Measurements from ENCODE around the gene PITPNB. TPM values are rescaled to one million over a fixed set of nuclear protein-coding genes. Genes with fewer than 3 reads are reported as not detected.

The PITPNB gene
- total RNA-seq, 4 donors from 2014 or later = 37.5 to 53.7 (median 40.2) TPM

DNA sequence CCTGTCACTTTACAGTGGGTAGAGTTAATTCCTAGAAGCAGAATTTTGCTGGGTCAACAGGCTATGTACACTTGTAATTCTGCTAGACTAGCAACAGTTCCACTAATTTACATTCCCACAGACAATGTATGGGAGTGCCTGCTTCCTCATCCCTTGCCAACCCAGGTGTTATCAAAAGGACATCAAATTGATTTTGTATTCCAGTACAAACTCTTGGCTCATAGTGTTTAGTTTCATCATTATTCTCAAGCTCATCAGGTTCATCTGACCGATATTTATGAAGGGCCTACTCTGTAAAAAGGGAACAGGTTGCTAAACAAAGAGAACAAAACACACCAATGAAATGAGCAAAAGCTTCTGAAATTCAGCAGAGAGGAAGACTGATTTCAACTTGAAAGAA lies 30.7 kb downstream of the PITPNB start:
- peaks cover 0 to 25% (median 10%) of the 10 kb centered on the region in 4 donors for H3K4me1 ChIP-seq
- peaks cover 0 to 67% (median 18%) of the 10 kb centered on the region in 3 donors for H3K36me3 ChIP-seq
- WGBS, 2 donors = 84 to 88% methylated on average over 1 of the region's 1 CpG
- TF ChIP-seq, protein P1, sequence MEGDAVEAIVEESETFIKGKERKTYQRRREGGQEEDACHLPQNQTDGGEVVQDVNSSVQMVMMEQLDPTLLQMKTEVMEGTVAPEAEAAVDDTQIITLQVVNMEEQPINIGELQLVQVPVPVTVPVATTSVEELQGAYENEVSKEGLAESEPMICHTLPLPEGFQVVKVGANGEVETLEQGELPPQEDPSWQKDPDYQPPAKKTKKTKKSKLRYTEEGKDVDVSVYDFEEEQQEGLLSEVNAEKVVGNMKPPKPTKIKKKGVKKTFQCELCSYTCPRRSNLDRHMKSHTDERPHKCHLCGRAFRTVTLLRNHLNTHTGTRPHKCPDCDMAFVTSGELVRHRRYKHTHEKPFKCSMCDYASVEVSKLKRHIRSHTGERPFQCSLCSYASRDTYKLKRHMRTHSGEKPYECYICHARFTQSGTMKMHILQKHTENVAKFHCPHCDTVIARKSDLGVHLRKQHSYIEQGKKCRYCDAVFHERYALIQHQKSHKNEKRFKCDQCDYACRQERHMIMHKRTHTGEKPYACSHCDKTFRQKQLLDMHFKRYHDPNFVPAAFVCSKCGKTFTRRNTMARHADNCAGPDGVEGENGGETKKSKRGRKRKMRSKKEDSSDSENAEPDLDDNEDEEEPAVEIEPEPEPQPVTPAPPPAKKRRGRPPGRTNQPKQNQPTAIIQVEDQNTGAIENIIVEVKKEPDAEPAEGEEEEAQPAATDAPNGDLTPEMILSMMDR (IDR thresholded peaks at IDR 0.05) = no peak
- TF ChIP-seq POLR2A (IDR thresholded peaks at IDR 0.05) (no peak), EP300 (IDR thresholded peaks at IDR 0.05) (no peak)
- H3K4me3 ChIP-seq = no peak overlapping the region
- DNase-seq (ENCODE audit: low spot score in 2 of 2) = no peak
- no peak overlapping the region for H3K27ac ChIP-seq
- no peaks in the 10 kb centered on the region for H3K9me3 ChIP-seq
- H3K27me3 ChIP-seq = no peaks in the 10 kb centered on the region

- TF ChIP-seq, protein P1 (IDR thresholded peaks at IDR 0.05) = no peak
- TF ChIP-seq POLR2A (IDR thresholded peaks at IDR 0.05) (no peak), EP300 (IDR thresholded peaks at IDR 0.05) (no peak)
- peak overlapping the region in 2 of 4 donors; percentile 42 to 62 for H3K27ac ChIP-seq
- DNase-seq (ENCODE audit: low spot score in 2 of 2) = no peak
Measured at GRCh38 chr22:27886843-27887151, 32.3 kb downstream of the PITPNB start.

GRCh38 chr22:27885977-27886842 lies 32.8 kb downstream of the PITPNB start:
- peaks cover 0 to 44% (median 20%) of the 10 kb centered on the region in 4 donors for H3K4me1 ChIP-seq
- no peaks in the 10 kb centered on the region for H3K9me3 ChIP-seq
- WGBS, 2 donors = 72 to 79% methylated on average over 3 of the region's 3 CpGs
- H3K27me3 ChIP-seq = no peaks in the 10 kb centered on the region
- peaks cover 0 to 49% (median 9%) of the 10 kb centered on the region in 3 donors for H3K36me3 ChIP-seq
- peak overlapping the region in 2 of 4 donors; percentile 42 to 62 for H3K27ac ChIP-seq
- TF ChIP-seq, protein P1 (IDR thresholded peaks at IDR 0.05) = peak; percentile 78 to 87 (median 82)
- no peak for TF ChIP-seq POLR2A (IDR thresholded peaks at IDR 0.05)
- H3K4me3 ChIP-seq = no peak overlapping the region
- DNase-seq (ENCODE audit: low spot score in 2 of 2) = peak; percentile 25 to 57

More at GRCh38 chr22:27886843-27887151, 32.3 kb downstream of the PITPNB start:
- no peak overlapping the region for H3K4me3 ChIP-seq
- peaks cover 0 to 38% (median 16%) of the 10 kb centered on the region in 4 donors for H3K4me1 ChIP-seq
- H3K9me3 ChIP-seq = no peaks in the 10 kb centered on the region
- H3K27me3 ChIP-seq = no peaks in the 10 kb centered on the region
- peaks cover 0 to 55% (median 14%) of the 10 kb centered on the region in 3 donors for H3K36me3 ChIP-seq

GRCh38 chr22:27883656-27884350 lies 35.3 kb downstream of the PITPNB start:
- WGBS, 2 donors = 74 to 86% methylated on average over 5 of the region's 5 CpGs
- DNase-seq (ENCODE audit: low spot score in 2 of 2) = no peak
- H3K27me3 ChIP-seq = no peaks in the 10 kb centered on the region
- H3K9me3 ChIP-seq = no peaks in the 10 kb centered on the region
- TF ChIP-seq POLR2A (IDR thresholded peaks at IDR 0.05) (no peak), EP300 (IDR thresholded peaks at IDR 0.05) (no peak)
- TF ChIP-seq, protein P1 (IDR thresholded peaks at IDR 0.05) = no peak
- no peak overlapping the region for H3K4me3 ChIP-seq
- peaks cover 0 to 25% (median 0%) of the 10 kb centered on the region in 3 donors for H3K36me3 ChIP-seq
- H3K27ac ChIP-seq = no peak overlapping the region
- H3K4me1 ChIP-seq = peaks cover 0 to 62% (median 21%) of the 10 kb centered on the region in 4 donors
